ENCODE results near the gene CEBPZOS. TPM values are rescaled to one million over a fixed set of nuclear protein-coding genes. Genes with fewer than 3 reads are reported as not detected.

Gene CEBPZOS
- total RNA-seq, 1 experiment from 2014 or later = 1.5 TPM

GRCh38 chr2:37198681-37199065, 2.4 kb downstream of the CEBPZOS start:
- TF ChIP-seq CTCF (conservative IDR thresholded peaks at IDR 0.05) = no peak
- Histone ChIP-seq H3K23me2 (ENCODE audit: insufficient read length, low read depth, low read length, poor library complexity, severe bottlenecking) (no peaks in the 10 kb centered on the region), H2BK20ac (ENCODE audit: low read depth, low read length, poor library complexity, severe bottlenecking) (no peak overlapping the region), H3K27me3 (ENCODE audit: insufficient read depth, low read length) (no peaks in the 10 kb centered on the region), H4K20me1 (ENCODE audit: control insufficient read depth, insufficient read depth, insufficient read length) (no peaks in the 10 kb centered on the region), H2BK120ac (ENCODE audit: low read depth, low read length, poor library complexity, severe bottlenecking) (no peak overlapping the region), H3K4me2 (ENCODE audit: insufficient read depth, insufficient read length, low read length) (no peak overlapping the region), H3K79me2 (ENCODE audit: insufficient read depth, low read length) (peaks cover 2% of the 10 kb centered on the region; the same call in 1 of the 2 replicates), H3K9ac (ENCODE audit: extremely low read depth, insufficient read length, low read length) (no peak overlapping the region), H3K23ac (ENCODE audit: insufficient read length, low read depth, low read length) (no peak overlapping the region), H2BK5ac (ENCODE audit: insufficient read length, low read length) (no peak overlapping the region), H3K18ac (ENCODE audit: insufficient read length, low read depth, low read length) (no peak overlapping the region), H2BK15ac (ENCODE audit: low read depth, low read length) (no peak overlapping the region), H2BK12ac (ENCODE audit: insufficient read length, low read depth, low read length) (no peak overlapping the region), H3K56ac (ENCODE audit: insufficient read length, low read depth, low read length) (no peak overlapping the region), H4K8ac (replicated peaks; ENCODE audit: insufficient read length, low read depth, low read length) (no peak overlapping the region), H4K91ac (ENCODE audit: insufficient read length, low read depth, low read length) (no peak overlapping the region), H3K27ac (ENCODE audit: insufficient read length, low read depth, low read length) (no peak overlapping the region), H3K79me1 (ENCODE audit: insufficient read depth, low read depth, low read length, poor library complexity, severe bottlenecking) (no peaks in the 10 kb centered on the region), H2AFZ (ENCODE audit: low read length) (no peak overlapping the region), H3K14ac (ENCODE audit: insufficient read depth, low read length) (no peak overlapping the region), H4K5ac (ENCODE audit: insufficient read length, low read depth, low read length) (no peak overlapping the region), H3K4me1 (ENCODE audit: insufficient read depth, low read length) (peaks cover 3% of the 10 kb centered on the region; the same call in 1 of the 2 replicates), H3K4ac (ENCODE audit: low read depth, low read length) (no peak overlapping the region), H2AK5ac (ENCODE audit: insufficient read length, low read length) (no peak overlapping the region), H3T11ph (ENCODE audit: low read length) (no peak overlapping the region), H3K9me3 (ENCODE audit: control insufficient read depth, low read depth, low read length) (peaks cover 5% of the 10 kb centered on the region)
- H3K36me3 Mint-ChIP-seq (ENCODE audit: insufficient read depth in 1 of 3, low read depth in 3 of 3) = peaks cover 23 to 38% (median 36%) of the 10 kb centered on the region in 3 experiments
- H3K4me3 Mint-ChIP-seq = no peak overlapping the region
- peaks cover 5 to 7% of the 10 kb centered on the region in 2 experiments for H3K9me3 Mint-ChIP-seq
- H3K27me3 Mint-ChIP-seq (ENCODE audit: low read depth) = no peaks in the 10 kb centered on the region
- H3K4me1 Mint-ChIP-seq = peaks cover 25 to 33% of the 10 kb centered on the region in 2 experiments
- no CpG with 5 or more reads among the region's 8 CpGs for WGBS (ENCODE audit: extremely low coverage, insufficient read length, low lambda C conversion rate)
- peak overlapping the region; percentile 94 to 98 (median 98) for H3K27ac Mint-ChIP-seq
- DNase-seq = no peak
